GM18867 (cell line): ENCODE results near the gene PLPPR1.

ENCODE experiments used
- ATAC-seq: cut with Tn5 transposase; IDR thresholded peaks from one replicate; pipeline ENCODE4 v1.9.1; 2021; ENCODE audit warnings: mild to moderate bottlenecking, moderate library complexity; ENCODE audit not compliant: unreplicated experiment

Gene PLPPR1

DNA sequence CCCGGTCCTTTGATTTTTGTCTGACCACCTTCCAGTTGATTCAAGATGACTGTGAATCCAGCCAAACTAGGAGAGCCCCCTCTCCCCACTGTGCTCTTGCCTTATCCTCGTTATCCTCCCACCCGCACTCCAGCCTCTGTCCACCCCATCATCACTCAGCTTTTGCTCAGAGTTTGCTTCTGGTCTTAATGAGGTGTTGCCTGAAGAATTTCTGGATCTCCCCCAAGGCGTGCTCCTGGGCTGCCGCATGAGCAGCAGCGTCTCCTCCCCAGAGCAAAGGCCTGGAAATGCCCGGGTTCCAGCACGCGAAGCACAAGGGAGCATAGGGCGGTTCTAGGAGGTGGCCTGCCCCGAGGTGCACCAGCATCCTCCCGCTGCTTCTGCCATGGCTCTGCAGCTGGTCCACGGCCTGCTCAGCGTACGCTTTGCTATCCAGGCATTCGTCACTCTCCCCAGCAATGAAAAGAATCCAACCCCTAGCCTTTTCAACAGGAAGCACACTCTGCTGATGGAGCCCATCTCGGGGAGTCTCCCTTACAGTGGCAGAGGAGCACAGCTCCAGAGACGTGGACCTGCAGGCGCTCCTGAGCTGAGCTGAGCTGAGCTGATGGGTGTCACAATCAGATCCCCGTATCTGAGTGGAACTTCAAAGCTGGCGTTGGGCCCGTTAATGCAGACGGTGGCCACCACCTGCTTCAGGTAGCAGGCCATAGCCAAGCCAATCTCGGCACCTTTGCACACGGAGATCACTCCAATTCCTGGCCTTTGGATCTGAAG is 305.6 kb downstream of the PLPPR1 start:
- ATAC-seq: no peak

DNA sequence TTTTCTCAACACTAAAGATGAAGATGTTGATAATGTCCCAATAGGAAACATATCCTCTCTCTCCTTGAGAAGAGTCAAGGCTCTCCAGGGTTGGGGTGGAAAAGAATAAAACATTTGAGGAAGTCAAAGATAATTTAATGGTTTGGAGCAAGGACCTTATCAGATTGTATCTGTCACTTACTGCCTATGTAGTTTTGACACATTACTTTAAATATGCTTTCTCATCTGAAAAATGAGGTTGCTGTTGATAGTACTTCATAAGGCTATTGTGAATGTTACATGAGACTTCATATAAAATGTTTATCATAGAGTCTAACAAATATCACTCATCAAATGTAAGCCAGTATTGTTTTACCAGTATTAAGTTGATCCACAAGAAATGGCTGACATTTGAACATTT is 307.6 kb downstream of the PLPPR1 start:
- no peak for ATAC-seq

DNA sequence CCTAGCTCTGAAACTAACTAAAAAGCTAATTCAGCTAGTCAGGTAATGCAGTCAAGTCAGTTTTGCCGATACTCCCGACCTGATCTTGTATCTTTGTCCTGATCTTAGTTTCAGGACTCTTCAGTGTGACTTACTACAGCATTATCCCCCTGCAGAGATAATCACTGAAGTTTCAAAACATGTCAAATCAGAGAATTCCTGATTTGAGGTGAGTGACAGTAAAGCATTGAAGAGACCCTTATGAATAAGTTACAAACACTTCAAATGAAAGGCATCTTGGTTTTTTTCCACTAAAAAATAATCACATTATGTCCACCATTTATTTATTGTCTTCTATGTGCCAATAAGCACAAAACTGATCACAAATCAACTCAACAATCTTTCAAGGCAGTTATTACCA is 308.7 kb downstream of the PLPPR1 start:
- no peak for ATAC-seq

DNA sequence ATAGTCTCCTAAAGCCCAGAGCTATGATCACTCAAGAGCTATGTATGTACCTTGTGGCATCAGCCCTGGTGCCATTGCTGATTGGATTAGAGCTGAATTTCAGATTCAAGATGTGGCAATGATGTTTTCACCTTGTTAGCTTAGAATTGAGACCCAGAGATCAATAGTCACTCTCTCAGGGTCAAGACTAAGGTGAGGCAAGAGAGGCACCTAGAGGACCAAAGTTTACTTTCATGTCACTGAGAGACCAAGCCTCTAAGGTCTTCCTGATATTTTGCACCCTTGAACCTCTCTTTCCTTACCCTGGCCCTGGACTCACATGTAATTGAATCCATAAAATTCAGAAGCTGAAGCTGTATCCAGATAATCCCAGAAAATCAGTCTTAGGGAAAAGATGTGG is 313.4 kb downstream of the PLPPR1 start:
- ATAC-seq: no peak

DNA sequence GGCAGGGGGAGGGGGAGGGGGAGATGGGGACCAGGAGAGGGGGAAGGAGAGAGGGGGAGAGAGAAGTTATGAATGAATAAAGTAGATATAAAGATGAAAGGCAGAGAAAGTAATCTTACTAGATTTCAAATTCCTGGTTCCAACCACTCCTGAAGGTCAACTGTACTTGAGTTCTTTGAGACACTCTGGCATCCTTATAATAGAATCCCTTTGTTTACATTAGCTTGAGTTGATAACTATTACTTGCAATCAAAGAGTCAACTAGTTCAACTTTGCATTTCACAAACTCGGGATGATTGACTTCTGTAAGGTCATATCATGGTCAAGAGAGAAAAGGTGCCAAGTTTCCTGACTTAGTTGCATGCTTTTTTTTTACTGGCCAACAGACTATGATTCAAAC is 314.1 kb downstream of the PLPPR1 start:
- ATAC-seq: no peak

DNA sequence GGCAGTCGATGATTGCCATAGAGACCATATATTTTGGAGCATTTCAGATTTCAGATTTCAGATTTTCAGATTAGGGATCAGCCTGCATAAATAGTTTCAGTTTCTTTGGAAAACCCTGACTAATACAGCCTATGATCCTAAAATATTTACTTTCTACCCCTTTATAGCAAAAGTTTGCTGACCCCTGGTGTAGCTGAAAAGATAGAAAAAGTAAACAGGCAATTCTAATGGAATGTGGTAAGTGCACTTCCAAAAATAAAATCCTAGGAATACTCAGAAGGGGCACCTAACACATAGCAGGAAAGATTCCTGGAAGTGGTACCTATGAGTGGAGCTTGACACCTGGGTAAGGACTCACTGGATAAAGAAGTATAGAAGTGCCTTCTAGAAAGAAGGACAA is 321.8 kb downstream of the PLPPR1 start:
- no peak for ATAC-seq

DNA sequence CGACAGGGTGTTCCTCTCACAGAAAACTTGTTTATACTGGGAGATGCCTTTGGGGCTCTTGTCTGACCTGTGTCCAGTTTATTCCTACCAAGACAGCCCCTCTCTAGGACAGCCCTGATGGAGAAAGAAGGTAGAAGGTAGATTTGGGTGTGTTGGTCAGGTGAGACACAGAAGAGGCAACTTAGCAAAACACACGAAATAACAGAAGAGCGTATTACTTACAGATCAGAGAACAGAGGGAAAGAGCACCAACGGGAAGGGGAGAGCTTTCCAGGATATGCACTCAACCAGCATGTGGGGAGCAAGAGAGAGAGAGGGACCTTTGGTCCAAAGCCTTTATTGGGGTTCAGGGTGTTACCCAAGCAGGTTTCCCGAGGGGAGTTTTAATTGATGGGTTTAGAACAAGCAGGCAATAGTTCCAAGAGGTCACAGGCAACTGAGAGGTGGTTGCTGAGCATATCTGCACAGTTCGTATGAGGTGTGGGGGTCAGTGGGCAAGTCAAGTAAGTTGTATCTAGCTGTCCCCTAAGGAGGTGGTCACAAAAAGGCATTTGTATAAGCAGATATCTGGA is 324.5 kb downstream of the PLPPR1 start:
- no peak for ATAC-seq

DNA sequence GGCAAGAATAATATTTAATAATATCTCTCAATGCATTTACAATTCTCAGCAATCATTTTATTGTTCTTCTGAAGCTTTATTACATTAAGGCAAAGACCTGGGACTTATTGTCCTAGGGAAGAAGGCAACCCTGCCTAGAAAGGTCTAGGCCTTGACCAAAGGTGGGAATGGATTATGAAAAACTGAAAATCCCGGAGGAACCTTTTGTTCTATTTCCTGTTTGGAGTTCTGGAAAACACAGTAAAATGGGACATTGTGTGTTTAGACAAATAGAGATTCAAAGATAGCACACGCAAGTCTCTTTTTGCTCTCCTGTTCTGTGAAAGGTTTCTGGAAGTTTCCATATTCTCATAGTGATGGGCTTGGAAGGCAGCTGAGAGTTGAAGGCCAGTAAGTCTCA is 325.2 kb downstream of the PLPPR1 start:
- ATAC-seq: no peak

DNA sequence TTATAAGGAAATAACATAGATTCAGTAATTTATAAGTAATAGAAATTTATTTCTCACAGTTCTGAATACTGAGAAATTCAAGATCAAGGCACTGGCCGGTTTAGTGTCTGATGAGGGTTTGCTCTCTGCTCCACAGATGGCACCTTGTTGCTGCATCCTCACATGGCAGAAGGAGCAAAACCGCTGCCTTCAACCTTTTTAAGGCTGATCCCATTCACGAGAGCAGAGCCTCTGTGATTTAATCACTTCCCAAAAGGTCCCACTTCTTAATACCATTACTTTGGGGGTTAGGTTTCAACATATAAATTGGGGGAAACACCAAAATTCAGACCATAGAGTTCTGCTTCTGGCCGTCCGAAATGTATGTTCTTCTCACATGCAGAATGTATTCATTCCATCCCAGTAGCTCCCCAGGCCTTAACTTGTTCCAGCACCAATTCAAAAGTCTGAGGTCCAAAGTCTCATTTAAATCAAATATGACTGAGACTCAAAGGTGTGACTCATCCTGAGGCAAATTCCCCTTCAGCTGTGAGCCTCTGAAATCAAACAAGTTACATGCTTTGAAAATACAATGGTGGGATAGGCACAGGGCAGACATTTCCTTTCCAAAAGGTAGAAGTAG is 325.7 kb downstream of the PLPPR1 start:
- ATAC-seq: no peak

DNA sequence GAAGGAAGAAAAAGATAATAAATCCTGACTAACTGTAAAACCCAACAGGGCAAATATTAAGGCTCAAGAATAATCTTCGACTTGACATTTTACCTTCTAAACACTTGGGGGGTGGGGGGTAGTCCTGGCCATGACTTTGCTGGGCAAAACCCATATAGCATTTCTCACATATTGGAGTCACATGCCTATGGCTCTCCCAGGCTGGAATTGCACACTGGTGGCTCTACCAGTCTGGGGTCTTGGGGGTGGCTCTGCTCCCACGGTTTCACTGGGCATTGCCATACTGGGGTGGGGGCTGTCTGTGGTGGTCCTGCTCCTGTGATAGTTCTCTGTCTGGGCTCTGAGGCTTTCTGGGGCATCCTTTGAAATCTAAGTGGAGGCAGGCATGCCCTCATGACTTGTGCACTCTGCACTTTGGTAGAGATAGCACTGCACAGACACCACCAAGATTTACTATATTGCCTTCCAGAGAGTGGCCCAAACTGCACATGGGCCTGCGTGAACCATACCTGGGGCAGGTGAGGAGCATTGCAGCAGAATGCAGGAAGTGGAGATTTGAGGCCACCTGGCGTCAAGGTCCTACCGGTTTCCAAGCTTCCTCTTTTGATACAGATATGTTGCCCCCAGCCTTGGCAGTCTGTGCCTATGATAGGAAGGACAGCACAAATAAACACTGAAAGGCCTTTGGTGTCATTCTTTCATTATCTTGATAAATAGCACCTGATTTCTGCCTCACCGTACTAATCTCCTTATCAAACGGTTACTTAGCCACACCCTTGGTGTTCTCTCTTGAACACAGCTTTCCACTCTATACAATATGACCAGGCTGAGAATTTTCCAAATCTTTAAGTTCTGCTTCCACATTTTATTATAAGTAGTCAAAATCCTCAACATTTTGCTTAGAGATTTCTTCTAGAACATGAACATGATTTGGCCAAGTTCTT is 326.5 kb downstream of the PLPPR1 start:
- ATAC-seq: no peak

DNA sequence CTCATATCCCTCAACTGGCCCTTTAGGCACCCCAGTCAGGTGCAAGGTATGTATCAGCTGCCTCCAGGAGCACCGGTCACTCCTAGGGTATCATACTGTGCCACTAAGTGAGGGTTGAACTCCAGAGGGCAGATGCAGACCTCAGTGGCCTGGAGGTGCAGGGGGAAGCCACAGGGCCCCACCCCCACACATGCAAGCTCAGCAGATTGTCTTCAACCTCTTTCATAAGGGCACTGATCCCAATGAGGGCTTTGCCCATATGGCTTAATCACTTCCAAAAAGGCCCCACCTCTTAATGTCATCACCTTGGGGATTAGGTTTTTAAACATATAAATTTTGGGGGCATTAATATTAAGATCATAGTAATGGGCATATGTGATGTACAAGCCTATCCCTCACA is 328.1 kb downstream of the PLPPR1 start:
- ATAC-seq: no peak

DNA sequence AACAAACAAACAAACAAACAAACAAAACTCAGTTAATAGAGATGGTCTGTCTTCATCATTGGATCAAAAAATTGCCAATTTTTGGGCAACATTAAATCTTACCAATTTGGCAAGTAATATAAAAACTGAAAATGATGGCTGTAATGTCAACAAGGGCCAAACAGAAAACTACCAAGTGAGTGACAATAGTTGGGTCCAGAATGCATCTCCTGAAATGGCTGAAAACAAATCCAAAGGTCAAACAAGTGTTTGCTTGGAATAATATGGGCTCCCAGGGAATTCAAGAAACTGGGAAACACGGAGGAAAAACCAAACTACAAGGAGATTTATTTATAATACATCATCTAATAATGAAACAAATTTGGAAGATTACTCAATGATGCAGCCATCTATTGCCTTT is 331.2 kb downstream of the PLPPR1 start:
- no peak for ATAC-seq

DNA sequence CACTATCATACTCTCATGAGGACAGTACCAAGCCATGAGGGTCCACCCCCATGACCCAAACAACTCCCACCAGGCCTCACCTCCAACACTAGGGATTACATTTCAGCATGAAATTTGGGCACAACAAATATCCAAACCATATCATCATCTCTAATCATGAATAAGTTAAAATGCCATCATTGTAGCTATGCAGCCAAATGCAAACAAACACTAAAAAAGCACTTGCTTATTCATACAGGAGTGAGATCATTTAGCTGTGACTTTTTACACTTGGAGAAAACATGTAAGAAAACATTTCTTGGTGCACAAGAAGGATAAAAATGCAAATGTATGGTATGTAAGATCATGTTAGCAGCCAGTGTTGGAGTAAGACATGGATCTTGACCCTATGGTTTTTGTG is 332.1 kb downstream of the PLPPR1 start:
- no peak for ATAC-seq

DNA sequence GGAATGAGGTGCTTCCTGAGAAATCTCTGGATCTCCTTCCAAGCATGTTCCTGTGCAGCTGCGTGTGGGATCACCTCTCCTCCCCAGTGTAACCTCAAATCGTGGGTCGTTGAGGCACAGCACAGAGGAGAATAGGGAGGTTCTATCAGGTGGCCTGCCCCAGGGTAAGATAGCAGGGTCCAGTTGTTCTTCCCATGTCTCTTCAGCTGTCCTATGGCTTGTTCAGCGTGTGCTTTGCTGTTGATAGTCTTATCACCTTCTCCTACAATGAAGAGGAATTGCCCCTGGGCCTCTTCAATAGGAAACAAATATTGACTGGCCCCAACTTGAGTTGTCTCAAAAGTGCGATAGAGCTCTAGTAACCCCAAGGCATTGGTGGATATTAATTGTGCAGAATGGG is 333.9 kb downstream of the PLPPR1 start:
- no peak for ATAC-seq

DNA sequence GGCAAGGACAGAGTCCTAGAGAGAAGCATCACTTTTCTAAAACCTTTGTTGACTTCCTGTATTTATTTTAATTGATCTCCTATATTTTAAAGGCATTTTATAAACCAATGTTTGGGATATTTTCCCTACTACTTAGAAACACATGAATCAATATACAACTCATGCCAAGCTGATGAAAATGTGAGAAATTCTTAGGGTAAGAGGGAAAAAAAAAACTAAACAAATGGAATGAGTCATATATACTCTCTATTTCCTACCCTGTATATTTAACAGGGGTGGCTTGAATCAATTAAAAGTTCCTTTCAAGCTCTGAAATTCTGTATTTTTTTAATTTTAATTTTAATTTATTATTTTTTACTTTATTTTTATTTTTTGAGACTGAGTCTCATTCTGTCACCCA is 336.7 kb downstream of the PLPPR1 start:
- no peak for ATAC-seq

DNA sequence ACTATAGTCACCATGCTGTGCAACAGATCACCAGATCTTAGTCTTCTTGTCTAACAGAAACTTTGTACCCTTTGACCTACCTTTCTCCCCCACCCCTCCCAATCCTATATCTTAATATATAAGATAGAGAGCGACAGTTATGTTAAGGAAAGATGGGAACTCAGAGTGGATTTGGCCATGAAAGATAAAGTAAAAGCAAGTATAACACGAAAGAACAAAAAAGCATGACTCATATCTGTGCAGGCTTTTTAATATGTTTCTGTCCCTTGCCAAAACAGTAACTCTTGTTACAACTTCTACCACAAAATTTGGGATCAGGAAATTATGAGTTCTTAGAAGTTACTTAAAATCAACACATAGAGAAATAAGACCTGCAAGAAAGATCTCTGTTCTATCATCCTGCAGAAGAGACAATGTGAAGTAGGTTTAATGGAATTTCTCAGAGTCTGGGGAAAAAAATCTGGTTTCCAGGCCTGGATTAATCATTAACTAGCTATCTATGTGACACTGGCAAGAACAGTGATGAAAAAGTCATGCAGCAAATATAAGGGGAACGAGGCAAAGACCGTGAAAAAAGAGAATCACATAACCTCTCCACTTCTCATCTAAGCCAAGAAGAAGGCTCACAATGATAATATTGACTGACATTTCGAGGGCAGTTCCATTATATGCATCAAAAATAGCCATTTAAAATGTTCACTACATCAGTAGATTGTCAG is 337.7 kb downstream of the PLPPR1 start:
- ATAC-seq: no peak

DNA sequence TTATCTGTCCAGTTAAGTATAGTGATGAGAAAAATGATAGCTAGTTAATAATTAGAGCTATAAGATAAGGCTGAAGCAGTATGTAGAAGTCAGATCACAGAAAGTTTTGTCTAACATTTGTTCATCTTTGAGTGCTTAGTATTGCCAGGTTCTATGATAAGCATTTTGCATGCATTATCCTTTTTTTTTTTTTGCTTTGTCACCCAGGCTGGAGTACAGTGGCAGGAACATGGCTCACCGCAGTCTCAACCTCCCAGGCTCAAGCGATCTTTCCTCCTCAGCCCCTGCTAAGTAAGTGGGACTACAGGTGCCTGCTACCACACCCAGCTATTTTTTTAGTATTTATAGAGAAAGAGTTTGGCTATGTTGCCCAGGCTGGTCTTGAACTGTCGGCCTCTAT is 338.8 kb downstream of the PLPPR1 start:
- no peak for ATAC-seq

DNA sequence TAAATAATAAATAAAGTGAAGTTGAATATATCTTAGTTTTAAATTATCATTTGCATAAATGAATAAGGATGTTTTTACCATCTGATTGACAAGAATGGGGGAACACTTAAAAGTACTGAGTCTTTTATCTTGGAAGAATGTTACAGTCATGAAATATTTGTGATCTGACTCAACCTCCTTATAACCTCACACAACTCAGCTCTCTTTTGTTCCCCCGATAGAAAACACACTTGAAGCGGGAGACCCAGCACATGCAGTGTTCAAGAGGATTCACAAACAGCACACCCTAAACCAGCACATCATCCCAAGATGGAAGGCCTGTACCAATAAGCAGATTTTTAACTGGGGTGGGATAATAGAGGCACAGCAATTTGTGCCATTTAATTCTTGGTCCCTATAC is 340.8 kb downstream of the PLPPR1 start:
- no peak for ATAC-seq

DNA sequence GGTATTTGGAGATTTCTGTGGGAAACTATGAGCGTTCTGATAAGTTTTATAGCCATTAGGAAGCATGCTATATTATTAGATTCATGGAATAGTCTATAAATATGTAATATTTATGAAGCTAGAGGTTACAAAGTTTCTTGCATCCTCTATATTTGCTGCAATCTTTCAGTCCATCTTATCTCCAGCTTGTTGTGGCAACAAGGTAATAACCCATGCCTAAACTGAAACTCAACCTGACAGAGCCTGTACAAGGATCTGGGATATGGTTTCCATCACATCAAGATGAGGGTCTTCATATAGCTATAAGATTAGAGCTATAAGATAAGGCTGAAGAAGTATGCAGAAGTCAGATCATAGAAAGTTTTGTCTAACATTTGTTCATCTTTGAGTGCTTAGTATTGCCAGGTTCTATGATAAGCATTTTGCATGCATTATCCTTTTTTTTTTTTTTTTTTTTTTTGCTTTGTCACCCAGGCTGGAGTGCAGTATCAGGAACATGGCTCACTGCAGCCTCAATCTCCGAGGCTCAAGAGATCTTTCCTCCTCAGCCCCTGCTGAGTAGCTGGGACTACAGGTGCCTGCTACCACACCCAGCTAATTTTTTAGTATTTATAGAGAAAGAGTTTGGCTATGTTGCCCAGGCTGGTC is 341.5 kb downstream of the PLPPR1 start:
- ATAC-seq: no peak

DNA sequence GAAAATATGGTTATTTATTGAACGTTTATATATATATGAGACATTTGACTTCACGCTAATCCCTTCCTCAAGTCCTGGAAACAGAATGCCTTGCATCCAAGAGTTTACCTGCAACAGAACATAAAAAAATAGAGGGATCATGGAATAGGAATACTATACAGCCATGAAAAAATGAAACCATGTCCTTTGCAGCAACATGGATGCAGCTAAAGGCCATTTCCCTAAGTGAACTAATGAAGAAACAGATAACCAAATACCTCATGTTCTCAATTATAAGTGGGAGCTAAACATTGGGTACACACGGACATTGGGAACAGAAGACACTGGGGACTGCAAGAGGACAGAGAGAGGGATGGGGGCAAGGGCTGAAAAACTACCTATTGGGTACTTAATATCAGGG is 343.3 kb downstream of the PLPPR1 start:
- ATAC-seq: no peak
